Mesenteric fat pad (tissue), 1 donor: Measurements from ENCODE around the gene NR5A1. TPM values are rescaled to one million over a fixed set of nuclear protein-coding genes. Genes with fewer than 3 reads are reported as not detected.

Experiments
- DNase-seq: peaks from one replicate; pipeline ENCODE4 v3.0.0-alpha.2; 2020; ENCODE audit warnings: low spot score
- total RNA-seq: library from RNA; stranded (reverse); fragmentation: NEBNext Ultra II Directional; extraction: Animal tissue kit (Norgen Biotek cat#: 25700); gene quantifications from one replicate; pipeline ENCODE4 v1.2.1, GENCODE V29; 2021
- donor health status: DM: yes; HTN: yes; CAD: no.

Gene NR5A1
- total RNA-seq, 1 donor from 2014 or later: not detected

DNA sequence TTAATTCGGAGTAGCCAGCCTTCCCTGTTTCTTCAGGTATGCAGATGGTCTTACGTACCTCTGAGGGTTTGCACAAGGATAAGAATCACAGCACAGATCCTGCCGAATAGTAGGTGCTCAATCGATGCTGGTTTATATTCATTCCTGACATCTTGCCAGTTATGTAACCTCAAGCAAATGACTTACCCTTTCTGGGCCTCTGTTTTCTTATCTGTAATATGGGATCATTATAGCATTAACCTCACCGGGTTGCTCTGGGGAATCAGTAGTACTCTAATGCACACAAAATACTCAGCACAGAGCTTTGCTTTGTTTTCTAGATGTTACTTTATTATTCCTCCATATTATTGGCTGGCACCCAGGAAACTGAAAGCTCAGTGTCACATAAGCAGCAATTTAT lies 7.7 kb upstream of the NR5A1 start:
- no peak for DNase-seq

DNA sequence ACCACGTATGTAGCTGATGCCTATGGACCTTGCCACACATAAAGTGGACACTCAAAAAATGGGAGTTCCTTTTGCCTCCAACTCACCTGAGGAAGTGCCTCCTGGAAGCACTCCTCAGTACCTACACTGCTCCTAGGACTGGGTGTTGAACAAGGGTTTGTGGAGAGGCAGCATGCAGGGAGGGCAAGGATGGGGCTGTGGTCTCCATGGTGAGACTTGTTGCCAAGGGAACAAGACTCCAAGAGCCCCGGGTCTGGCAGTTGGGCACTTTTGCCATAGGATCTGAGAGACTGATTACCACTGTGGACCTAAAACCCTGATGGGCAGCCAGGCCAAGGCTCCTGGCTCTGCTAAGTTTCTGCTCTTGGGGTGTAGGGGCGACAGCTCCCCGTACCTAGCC lies 6.9 kb upstream of the NR5A1 start:
- DNase-seq: no peak

DNA sequence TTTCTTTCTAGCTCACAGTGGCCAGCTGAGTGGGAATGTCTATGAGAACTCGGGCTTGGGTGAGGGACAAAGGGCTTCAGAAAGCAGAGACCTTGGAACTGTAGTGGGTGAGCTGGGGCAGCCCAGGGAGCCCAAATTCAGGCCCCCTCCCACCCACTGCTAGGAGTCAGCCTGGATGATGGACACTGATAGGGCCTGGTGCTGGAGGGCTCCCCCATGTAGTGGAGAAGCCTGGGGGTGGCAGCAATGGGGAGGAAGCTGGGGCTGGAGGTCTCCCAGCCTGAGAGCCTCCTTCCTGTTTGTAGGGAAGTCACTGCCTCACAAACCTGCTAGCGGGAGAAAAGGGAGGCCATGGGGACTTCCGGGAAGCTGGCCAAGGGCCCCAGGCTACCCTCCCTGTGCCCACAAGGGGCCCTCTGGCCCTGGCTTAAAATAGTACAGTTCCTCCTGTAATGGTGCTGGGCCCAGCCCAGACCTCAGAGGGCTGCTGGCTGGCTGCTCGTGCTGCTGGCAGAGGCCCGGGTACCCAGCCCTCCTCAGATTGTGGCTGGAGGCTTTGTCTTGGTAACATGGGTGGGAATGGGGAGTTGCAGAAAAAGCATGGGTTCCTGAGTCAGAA lies 6.3 kb upstream of the NR5A1 start:
- no peak for DNase-seq

DNA sequence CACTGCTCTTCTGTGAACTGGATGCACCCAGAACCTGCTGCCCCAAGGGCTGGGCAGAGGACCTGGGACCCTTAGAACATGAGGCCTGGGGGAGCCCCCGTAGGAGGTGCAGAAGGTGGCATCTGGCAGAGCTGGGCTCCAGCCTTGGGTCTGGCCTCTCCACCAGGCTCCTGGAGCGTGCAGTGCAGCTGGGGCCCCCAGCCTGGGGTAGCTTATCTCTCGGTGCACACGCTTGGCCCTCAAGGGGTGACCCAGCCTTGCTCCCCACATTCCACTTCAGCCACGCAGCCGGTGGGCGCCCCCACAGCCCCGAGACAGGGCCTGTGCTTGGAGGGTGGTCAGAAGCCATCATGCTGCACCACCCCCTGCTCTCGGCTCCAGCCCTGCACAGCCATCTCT lies 5.6 kb upstream of the NR5A1 start:
- DNase-seq: no peak

DNA sequence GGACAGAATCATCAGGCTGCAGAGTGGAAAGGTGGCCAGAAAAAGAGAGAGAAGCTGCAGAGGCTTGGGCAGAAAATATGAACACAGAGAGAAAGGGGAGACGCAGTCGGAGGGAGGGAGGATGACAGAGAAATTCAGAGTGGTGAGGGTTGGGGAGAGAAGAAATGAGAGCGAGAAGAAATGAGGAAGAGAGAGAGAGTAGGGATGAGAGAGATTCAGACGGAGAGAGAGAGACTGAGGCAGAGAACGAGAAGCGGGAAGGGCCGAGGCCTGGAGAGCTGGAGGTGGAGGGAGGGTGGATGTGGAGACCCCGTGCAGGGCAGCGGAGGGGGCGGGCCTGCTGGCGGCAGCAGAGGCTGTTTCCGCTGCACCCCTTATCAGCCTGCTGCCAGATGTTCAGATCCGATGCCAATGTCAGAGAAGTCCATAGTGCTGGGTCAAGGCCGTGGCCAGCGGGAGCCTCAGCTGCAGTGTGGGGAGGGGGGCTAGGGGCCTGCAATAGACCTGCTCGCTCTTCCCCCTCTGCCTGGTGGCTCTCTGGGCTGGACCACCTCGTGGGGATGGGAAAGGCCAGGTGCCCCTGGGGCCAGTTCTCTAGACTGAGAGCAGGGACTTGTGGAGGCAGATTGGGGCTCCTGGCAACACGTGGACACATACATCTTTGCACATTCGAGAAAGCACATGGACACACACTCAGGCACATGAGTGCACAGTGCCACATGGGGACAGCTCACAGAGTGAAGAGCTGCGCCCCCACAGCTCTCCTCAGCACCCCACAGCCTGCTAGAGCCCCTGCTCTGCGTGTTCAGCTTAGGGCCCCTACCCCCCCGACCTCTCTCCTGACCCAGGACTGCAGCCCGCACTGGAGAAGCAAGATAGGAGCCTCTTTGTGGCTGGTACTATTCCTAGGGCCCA lies 4.9 kb upstream of the NR5A1 start:
- DNase-seq: no peak

DNA sequence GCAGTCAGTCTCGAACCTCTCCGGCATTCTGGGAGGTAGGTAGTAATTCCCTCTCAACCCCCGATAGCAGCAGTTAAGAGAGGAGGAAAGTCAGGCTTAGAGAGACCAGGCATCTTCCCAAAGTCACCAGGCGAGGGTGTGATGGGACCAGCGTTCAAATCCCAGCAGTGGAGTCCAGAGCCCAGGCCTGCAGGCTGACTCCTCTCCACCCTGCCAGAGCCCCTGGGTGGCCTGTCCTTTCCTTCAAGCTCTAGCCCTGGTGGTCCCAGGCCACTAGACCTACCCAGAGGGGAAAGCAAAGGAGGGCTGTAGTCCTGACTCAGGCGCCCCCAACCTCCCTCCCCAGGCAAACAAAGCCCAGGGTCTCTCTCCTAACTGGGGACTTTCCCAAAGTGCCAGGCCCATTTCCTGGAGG lies 4.2 kb upstream of the NR5A1 start:
- no peak for DNase-seq

DNA sequence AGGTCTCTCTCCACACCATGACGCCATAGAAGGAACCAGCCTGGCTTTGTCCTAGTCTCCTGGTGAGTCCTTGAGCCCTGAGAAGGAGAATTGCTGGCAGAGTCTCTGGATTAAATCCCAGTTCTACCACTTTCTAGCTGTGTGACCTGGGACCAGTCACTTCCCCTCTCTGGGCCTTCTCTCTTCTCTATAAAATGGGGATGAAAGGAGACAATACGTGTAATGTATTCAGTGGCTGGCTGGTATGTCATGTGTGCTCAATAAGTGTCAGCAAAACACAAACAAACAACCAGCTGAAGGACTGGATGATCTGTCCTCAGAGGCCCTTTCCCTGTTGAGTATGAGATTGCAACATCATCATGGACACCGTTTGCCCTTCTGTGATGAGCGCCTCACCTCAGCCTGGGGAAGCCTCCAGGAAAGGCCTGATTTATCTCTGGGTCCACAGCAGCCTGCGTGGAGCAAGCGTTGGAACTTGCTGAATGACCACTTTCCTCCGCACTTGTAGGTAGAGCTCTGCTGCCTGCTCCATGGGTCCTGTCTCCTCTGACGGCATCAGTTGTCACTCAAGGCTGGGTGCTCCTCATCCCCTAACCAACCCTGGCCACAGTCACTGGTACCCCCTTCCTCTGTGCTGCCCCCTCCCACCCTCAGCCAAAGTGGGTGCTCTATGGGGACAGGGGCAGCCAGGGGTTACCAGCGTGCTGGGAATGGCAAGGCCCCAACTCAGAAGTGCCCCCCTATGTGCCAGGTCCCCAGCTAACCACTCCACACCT lies 3.6 kb upstream of the NR5A1 start:
- no peak for DNase-seq

DNA sequence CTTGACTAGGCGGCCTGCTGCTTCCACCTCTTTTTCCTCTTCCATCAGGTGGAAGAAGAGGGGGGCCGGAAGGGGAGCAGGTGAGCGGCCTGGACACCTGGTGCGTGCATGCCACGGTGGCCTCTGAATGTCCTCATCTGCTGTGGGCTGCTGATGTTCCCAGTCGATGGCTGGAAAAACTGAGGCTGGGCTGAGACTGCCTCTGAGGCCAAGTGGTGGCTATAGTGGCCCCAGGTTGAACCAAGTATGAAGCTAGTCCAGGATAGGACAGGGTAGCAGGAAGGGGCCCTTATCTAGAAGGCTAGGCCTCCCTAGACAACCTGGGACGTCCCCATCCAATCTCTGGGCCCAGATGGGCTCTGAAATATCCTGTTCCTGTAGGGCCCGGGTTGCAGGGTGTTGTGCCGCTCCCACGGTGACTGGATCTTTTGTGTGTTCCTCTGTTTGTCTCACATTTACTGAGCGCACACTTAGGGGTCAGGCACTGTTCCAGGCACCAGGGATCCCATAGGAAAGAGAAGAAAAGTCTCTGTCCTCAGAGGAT lies 753 bp upstream of the NR5A1 start:
- DNase-seq: no peak

DNA sequence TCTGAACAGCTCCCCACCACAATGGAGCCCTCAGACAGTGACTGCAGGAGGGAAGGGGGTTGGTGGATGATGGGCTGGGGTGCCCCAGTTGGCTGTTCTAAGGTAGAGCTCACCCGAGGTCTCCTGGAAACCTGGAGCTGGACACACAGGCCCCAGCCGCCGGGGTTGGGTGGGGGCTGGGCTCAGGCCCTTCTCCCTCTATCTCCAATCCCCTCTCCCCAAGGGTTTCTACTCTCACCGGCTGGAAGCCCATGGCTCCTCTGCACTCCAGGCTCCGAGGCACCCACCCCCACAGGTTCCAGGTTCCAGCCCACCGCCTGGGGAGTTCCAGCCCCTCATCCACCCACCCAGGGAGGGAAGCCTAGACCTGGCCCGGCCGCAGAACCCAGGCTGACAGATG lies 766 bp downstream of the NR5A1 start:
- no peak for DNase-seq

DNA sequence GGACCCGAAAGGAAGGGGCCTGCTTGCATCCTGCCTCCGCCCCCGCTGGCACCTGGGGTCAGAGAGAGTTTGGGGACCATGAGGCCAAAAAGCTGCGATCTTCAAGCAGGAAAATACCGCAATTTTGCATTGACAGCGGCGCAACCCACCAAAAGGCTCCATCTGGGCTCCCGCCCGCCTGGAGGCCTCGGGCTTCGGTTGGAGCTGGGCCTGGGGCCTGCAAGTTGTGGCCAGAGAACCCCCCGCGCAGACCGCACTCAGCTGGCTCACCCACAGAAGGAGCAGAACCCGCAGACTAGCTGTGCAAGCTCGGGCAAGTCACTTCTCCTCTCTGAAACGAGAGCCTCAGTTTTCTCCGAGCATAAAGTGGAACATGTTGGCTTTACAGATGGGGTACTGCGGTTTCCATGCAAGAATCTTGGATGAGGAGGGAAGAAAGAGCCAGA lies 1.3 kb downstream of the NR5A1 start:
- DNase-seq: no peak

DNA sequence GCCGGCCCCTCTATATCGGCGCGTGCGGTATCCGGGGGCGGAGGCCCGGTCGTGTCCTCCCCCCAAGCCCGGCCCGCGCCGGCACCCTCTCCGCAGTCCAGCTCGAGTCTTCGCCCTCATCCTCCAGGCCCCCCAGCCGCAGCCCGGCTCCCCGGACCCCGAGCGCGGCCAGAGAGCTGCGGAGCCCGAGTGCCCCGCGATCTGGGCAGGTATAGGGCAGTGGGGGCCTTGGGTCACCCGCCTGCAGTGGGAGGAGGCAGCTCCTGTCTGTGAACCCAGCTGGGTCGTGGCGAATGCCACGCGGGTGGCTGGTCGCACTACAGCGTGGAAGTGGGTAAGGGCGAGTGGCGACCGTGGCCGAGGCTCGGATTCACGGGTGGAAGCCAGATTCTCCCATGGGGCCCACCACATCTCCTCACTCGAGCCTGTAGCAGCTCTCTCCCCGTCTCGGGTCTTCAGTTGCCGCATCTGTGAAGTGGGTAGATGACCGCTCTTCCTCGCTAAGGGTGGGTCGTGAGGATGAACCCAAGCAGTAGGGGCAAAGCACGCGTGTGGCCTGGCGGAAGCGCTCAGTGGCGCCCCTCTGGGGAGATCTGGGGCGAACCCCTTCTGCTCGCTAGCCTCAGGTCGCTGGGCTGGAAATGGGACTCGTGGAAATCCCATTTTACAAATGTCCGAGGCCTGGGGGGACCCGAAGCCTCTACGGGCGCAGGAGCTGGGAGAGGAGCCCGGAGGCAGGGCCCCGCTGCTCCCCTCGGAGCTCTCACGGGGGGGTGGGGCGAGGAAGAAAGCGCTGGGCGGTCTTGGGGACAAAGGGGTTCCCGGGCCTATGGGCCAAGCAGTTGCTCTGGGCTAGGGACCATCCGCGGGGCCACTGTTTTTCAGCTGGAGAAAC lies 1.9 kb downstream of the NR5A1 start:
- no peak for DNase-seq

DNA sequence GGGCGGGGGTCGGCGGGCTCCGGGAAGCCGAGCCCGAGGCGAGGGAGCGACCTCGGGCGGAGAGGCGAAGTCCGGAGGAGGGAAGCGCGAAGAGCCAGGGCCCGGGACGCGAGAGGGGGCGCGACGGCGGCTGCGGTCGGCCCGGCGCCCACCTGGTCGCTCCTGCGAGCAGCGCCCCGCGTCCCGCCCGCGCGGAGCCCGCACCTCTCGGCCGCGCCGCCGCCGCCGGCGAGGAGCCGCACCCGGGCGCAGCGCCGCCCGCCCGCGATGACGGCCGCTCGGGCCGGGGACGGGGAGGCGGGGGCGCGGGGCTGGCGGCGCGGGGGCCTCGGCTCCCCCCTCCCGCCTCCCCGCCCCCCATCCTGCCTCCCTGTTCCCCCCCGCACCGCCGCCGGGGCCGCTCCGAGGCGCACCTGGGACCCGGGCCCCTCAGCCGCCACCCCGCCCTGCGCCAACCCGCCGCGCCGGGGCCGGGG lies 2.6 kb downstream of the NR5A1 start:
- DNase-seq: no peak

DNA sequence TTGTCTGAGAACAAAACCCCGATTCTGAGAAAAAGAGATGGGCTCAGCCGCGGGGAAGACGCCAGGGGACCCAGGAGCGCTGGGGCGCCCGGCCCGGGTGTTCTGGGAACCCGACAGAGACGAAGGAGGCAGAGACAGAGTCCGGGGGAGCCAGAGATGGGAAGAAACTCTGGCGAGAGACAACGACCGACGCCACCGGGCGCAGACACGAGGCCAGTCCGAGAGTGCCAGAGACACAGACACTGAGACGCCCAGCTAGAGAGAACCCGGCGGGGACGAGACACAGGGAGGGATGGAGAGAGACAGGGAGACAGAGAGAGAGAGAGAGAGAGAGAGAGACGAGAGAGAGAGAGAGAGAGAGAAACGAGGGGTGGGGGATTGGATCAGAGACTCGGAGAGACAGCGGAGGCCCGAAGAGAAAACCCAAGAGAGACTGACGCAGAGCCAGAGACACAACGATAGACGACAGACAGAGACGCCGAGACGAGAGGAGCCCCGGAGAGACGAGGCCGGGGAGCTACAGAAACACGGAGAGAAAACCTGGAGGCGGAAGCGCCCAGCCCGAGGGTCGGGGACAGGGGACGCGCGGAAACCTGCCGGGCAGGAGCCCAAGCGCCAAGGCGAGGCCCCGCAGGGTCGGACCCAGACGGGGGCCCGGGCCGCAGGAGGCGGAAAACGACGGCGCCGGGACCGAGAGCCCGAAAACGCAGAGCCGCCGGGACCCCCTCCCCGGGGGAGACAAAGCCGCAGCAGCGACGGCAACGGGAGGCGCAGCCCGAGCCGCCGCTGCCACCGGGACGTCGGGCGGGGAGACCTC lies 3.3 kb downstream of the NR5A1 start:
- DNase-seq: no peak

DNA sequence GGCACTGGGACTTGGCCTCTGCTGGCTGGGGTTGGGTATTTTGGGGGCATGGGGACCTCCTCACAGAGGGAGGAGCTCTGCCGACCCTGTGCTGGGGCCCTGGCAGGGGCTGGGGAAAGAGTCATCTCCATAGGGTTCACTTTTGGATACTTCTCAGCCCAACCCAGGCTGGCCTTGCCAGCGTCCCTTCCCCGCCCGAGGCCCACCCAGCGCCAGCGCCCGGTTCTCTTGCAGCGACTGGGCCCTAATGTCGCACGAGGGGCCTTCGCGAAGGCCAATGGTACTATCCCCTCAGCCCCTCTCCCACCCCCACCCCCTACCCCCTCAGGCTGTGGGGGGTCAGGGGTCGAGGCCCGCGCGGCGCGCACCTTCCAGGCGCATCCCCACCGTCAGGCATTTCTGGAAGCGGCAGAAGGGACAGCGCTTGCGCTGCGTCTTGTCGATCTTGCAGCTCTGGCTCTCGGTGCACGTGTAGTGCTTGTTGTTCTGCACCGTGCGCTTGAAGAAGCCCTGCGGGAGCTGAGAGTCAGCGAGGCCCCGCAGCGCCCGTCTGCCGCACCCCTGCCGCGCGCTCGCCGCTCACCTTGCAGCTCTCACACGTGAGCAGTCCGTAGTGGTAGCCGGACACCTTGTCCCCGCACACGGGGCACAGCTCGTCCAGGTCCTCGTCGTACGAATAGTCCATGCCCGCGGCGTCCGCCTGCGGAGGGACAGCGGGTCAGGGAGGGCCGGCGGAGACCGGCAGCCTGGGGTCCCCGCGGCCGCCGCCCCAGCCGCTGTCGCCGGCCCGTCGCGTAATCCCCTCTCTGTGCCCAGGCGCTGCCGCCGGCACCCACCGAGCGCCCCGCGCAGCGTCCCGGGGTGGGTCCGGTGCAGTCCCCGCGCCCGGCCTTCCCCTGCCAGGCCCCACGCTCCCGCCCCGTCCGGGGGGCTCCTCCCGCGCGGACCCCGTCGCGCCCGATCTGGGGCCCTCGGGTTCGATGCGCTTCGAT lies 4.2 kb downstream of the NR5A1 start:
- DNase-seq: no peak

DNA sequence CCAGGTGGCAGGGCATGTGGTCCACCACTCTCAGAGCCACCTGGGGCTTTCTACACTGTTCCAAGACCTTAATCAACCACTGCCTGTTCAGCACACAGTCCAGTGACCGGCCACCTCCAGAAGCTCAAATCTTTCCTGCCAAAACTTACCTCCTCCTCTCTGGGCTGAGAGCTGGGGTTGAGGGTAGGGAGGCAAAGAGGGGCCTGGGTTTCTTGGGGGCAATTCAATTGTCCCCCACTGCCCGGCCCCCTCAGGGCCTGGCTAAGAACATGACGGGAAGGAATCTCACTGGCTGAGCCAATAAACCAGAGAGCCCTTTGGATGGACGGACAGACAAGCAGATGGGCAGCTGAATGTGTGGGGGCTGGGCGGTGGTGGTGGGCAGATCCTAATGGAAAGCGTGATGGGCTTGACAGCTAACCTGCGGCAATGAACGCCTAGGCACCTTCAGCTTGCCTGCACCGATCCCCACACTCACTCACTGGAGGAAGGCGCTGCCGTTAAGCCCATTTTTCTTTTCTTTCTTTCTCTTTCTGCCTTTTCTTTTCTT lies 5.4 kb downstream of the NR5A1 start:
- no peak for DNase-seq

DNA sequence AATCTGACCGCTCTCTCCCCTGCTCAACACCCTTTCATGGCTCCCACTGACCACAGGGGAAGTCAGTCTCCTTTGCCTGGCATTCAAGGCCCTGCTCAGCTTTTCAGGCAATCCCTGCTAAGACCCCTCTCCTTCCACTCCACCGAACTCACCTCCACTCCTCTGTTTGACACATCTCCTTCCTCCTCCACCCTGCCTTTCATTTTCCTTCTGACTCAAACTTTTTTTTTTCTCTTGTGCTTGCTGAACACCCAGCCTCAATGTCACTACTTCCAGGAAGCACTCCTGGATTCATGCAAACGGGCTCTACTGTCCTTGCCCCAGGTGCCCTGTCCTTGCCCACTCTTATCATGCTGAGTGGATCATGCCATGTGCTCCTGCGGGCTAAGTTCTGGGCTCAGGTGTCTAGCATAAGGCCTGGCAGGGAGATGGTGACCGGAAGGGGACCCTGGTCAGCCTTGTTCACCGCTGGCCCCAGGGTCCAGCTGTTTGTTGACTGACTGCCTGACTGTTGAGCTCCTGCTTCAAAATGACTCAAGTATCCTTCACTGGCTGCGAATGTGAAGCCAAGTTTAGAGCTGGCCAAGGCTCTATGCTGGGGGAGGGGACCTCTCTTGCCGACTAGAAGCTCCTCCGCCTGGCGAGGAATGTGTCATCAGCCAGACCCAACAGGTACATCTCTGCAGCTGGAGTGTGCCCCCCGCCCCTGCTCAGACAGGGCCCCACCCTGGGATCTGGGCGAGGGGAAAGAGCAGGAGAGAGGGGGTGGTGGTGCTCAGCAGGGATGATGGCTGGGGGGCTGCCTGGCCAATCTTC lies 6.2 kb downstream of the NR5A1 start:
- no peak for DNase-seq
